Measurements from ENCODE around the gene FAM83G. TPM values are rescaled to one million over a fixed set of nuclear protein-coding genes. Genes with fewer than 3 reads are reported as not detected.

FAM83G gene
- total RNA-seq, 1 experiment from 2014 or later: 21.5 TPM

GRCh38 chr17:18978655-18979054, 25.9 kb downstream of the FAM83G start:
- no peaks in the 10 kb centered on the region for H3K9me3 Mint-ChIP-seq (ENCODE audit: low read depth, unreplicated experiment)
- CTCF ChIA-PET: no interaction called here
- peaks cover 8% of the 10 kb centered on the region for H3K4me1 Mint-ChIP-seq (ENCODE audit: low read depth, unreplicated experiment)
- no peak for TF ChIP-seq CTCF (IDR thresholded peaks at IDR 0.05; ENCODE audit: unreplicated experiment)
- H3K4me3 Mint-ChIP-seq (ENCODE audit: low read depth, unreplicated experiment): no peak overlapping the region
- peaks cover 28% of the 10 kb centered on the region for H3K36me3 Mint-ChIP-seq (ENCODE audit: insufficient read depth, unreplicated experiment)
- no TSS peak for BruUV-seq (replicated peaks)
- DNase-seq: no peak
- intact Hi-C loops (cut with micrococcal nuclease; ENCODE audit: unreplicated experiment): no loop called here
- H3K27ac Mint-ChIP-seq (ENCODE audit: unreplicated experiment): no peak overlapping the region
- H3K27me3 Mint-ChIP-seq (ENCODE audit: unreplicated experiment): no peaks in the 10 kb centered on the region

GRCh38 chr17:18978050-18978449, 26.5 kb downstream of the FAM83G start:
- intact Hi-C loops (cut with micrococcal nuclease; ENCODE audit: unreplicated experiment): no loop called here
- peaks cover 28% of the 10 kb centered on the region for H3K36me3 Mint-ChIP-seq (ENCODE audit: insufficient read depth, unreplicated experiment)

GRCh38 chr17:18977646-18978045, 26.9 kb downstream of the FAM83G start:
- no TSS peak for BruUV-seq (replicated peaks)
- no peak for TF ChIP-seq CTCF (IDR thresholded peaks at IDR 0.05; ENCODE audit: unreplicated experiment)
- Mint-ChIP-seq H3K4me1 (ENCODE audit: low read depth, unreplicated experiment) (peaks cover 8% of the 10 kb centered on the region), H3K27me3 (ENCODE audit: unreplicated experiment) (no peaks in the 10 kb centered on the region), H3K27ac (ENCODE audit: unreplicated experiment) (no peak overlapping the region), H3K36me3 (ENCODE audit: insufficient read depth, unreplicated experiment) (peaks cover 28% of the 10 kb centered on the region), H3K9me3 (ENCODE audit: low read depth, unreplicated experiment) (no peaks in the 10 kb centered on the region), H3K4me3 (ENCODE audit: low read depth, unreplicated experiment) (no peak overlapping the region)
- intact Hi-C loops (cut with micrococcal nuclease; ENCODE audit: unreplicated experiment): no loop called here
- no peak for DNase-seq
- CTCF ChIA-PET: no interaction called here

More at GRCh38 chr17:18978050-18978449, 26.5 kb downstream of the FAM83G start:
- Mint-ChIP-seq H3K4me3 (ENCODE audit: low read depth, unreplicated experiment) (no peak overlapping the region), H3K27me3 (ENCODE audit: unreplicated experiment) (no peaks in the 10 kb centered on the region), H3K4me1 (ENCODE audit: low read depth, unreplicated experiment) (peaks cover 8% of the 10 kb centered on the region), H3K27ac (ENCODE audit: unreplicated experiment) (no peak overlapping the region), H3K9me3 (ENCODE audit: low read depth, unreplicated experiment) (no peaks in the 10 kb centered on the region)
- CTCF ChIA-PET: no interaction called here
- TF ChIP-seq CTCF (IDR thresholded peaks at IDR 0.05; ENCODE audit: unreplicated experiment): no peak
- BruUV-seq (replicated peaks): no TSS peak
- no peak for DNase-seq

GRCh38 chr17:18977021-18977420, 27.5 kb downstream of the FAM83G start:
- CTCF ChIA-PET: no interaction called here
- H3K27me3 Mint-ChIP-seq (ENCODE audit: unreplicated experiment): no peaks in the 10 kb centered on the region
- H3K4me1 Mint-ChIP-seq (ENCODE audit: low read depth, unreplicated experiment): peaks cover 3% of the 10 kb centered on the region
- intact Hi-C loops (cut with micrococcal nuclease; ENCODE audit: unreplicated experiment): no loop called here
- peaks cover 22% of the 10 kb centered on the region for H3K36me3 Mint-ChIP-seq (ENCODE audit: insufficient read depth, unreplicated experiment)
- no peak overlapping the region for H3K27ac Mint-ChIP-seq (ENCODE audit: unreplicated experiment)
- DNase-seq: no peak
- BruUV-seq (replicated peaks): no TSS peak
- no peak for TF ChIP-seq CTCF (IDR thresholded peaks at IDR 0.05; ENCODE audit: unreplicated experiment)
- H3K4me3 Mint-ChIP-seq (ENCODE audit: low read depth, unreplicated experiment): no peak overlapping the region
- H3K9me3 Mint-ChIP-seq (ENCODE audit: low read depth, unreplicated experiment): no peaks in the 10 kb centered on the region
